ENCODE results near the gene ZXDC.

Gene ZXDC

GRCh38 chr3:126417515-126417914 is 58.2 kb downstream of the ZXDC start:
- H3K27me3 Mint-ChIP-seq (ENCODE audit: low read depth), result peaks cover 2% of the 10 kb centered on the region
- no peaks in the 10 kb centered on the region for H3K36me3 Mint-ChIP-seq (ENCODE audit: low read depth)
- no peak overlapping the region for H3K27ac Mint-ChIP-seq
- no peak for DNase-seq (ENCODE audit: low spot score)
- peaks cover 2% of the 10 kb centered on the region for H3K4me1 Mint-ChIP-seq (ENCODE audit: low read depth)
- H3K4me3 Mint-ChIP-seq, result no peak overlapping the region
- H3K9me3 Mint-ChIP-seq, result no peaks in the 10 kb centered on the region

- H3K9me3 Mint-ChIP-seq, result no peaks in the 10 kb centered on the region
- H3K36me3 Mint-ChIP-seq (ENCODE audit: low read depth), result no peaks in the 10 kb centered on the region
- no peak overlapping the region for H3K4me3 Mint-ChIP-seq
- no peak for DNase-seq (ENCODE audit: low spot score)
- no peak overlapping the region for H3K27ac Mint-ChIP-seq
- peaks cover 2% of the 10 kb centered on the region for H3K27me3 Mint-ChIP-seq (ENCODE audit: low read depth)
- H3K4me1 Mint-ChIP-seq (ENCODE audit: low read depth), result peaks cover 2% of the 10 kb centered on the region
Observed at GRCh38 chr3:126416943-126417342, 58.7 kb downstream of the ZXDC start.

GRCh38 chr3:126415661-126416591 is 59.8 kb downstream of the ZXDC start:
- Mint-ChIP-seq H3K9me3 (no peaks in the 10 kb centered on the region), H3K4me1 (ENCODE audit: low read depth) (peaks cover 2% of the 10 kb centered on the region), H3K4me3 (no peak overlapping the region), H3K36me3 (ENCODE audit: low read depth) (no peaks in the 10 kb centered on the region), H3K27me3 (ENCODE audit: low read depth) (peaks cover 9% of the 10 kb centered on the region), H3K27ac (no peak overlapping the region)
- no peak for DNase-seq (ENCODE audit: low spot score)

- Mint-ChIP-seq H3K4me3 (no peak overlapping the region), H3K9me3 (no peaks in the 10 kb centered on the region), H3K27ac (no peak overlapping the region), H3K36me3 (ENCODE audit: low read depth) (no peaks in the 10 kb centered on the region), H3K27me3 (ENCODE audit: low read depth) (peaks cover 11% of the 10 kb centered on the region), H3K4me1 (ENCODE audit: low read depth) (no peaks in the 10 kb centered on the region)
- no peak for DNase-seq (ENCODE audit: low spot score)
Observed at GRCh38 chr3:126414961-126415660, 60.6 kb downstream of the ZXDC start.

GRCh38 chr3:126414406-126414805 is 61.3 kb downstream of the ZXDC start:
- H3K27ac Mint-ChIP-seq, result no peak overlapping the region
- H3K36me3 Mint-ChIP-seq (ENCODE audit: low read depth), result no peaks in the 10 kb centered on the region
- H3K27me3 Mint-ChIP-seq (ENCODE audit: low read depth), result peaks cover 11% of the 10 kb centered on the region
- H3K4me1 Mint-ChIP-seq (ENCODE audit: low read depth), result no peaks in the 10 kb centered on the region
- no peak for DNase-seq (ENCODE audit: low spot score)
- no peaks in the 10 kb centered on the region for H3K9me3 Mint-ChIP-seq
- H3K4me3 Mint-ChIP-seq, result no peak overlapping the region

DNA sequence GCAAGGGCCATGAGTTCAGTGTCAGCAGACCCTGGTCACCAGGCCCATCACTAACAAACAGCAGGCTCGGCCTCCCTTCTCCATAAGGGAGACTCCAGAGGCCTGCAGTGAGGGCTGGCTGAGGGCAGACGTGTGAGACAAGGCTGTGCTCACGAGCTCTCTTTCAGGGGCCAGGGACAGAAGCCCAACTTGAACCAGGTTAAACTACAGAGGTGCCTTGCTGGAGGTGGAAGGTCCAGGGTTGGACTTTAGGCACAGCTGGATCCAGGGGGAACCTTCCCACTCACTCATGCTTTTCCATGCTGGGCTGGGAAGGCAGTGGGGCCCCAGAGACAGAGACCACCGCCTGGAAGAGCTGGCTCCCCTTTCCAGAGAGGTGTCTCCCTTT is 62.0 kb downstream of the ZXDC start:
- no peaks in the 10 kb centered on the region for H3K4me1 Mint-ChIP-seq (ENCODE audit: low read depth)
- no peak overlapping the region for H3K27ac Mint-ChIP-seq
- no peak for DNase-seq (ENCODE audit: low spot score)
- no peaks in the 10 kb centered on the region for H3K9me3 Mint-ChIP-seq
- no peaks in the 10 kb centered on the region for H3K36me3 Mint-ChIP-seq (ENCODE audit: low read depth)
- peaks cover 11% of the 10 kb centered on the region for H3K27me3 Mint-ChIP-seq (ENCODE audit: low read depth)
- no peak overlapping the region for H3K4me3 Mint-ChIP-seq

- Mint-ChIP-seq H3K9me3 (no peaks in the 10 kb centered on the region), H3K27me3 (ENCODE audit: low read depth) (peaks cover 11% of the 10 kb centered on the region), H3K4me1 (ENCODE audit: low read depth) (no peaks in the 10 kb centered on the region), H3K27ac (no peak overlapping the region), H3K36me3 (ENCODE audit: low read depth) (no peaks in the 10 kb centered on the region), H3K4me3 (no peak overlapping the region)
- DNase-seq (ENCODE audit: low spot score), result no peak
Observed at GRCh38 chr3:126412841-126413692, 62.6 kb downstream of the ZXDC start.

DNA sequence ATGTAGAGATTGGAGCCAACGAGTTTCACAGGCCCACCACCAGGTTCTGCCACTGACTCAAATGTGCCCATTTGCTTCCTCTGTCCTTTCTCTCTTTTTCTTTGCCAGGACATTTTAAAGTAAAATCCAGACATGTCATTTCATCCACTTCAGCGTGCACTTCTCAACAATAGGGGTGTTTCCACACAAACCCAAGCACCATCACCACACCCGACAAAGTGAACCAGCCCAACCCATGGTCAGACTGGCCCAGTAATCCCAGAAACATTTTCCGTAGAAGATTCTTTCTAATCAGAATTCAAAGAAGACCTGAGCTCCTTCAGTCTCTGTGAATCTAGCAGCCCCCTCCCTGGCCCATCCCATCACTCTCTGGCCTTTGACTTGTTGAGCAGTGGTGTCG is 67.6 kb downstream of the ZXDC start:
- Mint-ChIP-seq H3K36me3 (ENCODE audit: low read depth) (no peaks in the 10 kb centered on the region), H3K9me3 (no peaks in the 10 kb centered on the region), H3K4me3 (no peak overlapping the region), H3K4me1 (ENCODE audit: low read depth) (no peaks in the 10 kb centered on the region), H3K27ac (no peak overlapping the region), H3K27me3 (ENCODE audit: low read depth) (peaks cover 9% of the 10 kb centered on the region)
- no peak for DNase-seq (ENCODE audit: low spot score)

DNA sequence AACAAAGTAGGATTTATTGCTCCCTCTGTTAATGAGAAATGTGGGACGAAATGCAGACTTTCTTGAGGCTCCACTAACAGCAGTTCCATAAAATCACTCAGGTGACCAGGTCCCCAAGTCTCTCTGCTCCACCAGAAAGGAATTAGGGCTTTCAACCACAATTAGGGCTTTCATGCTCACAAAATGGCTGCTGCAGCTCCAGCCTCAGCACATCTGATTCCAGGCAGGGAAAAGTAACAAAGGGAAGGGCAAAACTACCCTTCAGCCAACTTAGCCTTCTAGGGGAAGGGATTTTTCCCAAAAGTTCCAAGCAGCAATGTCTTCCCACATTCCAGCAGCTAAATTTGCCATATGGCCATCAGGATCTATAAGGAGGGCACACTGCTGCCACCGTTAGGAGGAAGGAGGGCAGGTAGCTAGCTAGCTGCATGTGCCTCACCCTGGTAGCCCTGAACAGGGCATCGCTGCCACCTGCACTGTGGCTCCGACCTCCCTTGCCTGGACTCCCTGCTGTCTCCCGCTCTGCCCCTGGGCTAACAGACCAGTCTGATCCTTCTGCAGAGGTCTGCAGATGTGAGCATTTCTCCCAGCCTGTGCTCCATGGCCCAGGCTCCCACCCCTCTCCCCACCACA is 68.2 kb downstream of the ZXDC start:
- Mint-ChIP-seq H3K27ac (no peak overlapping the region), H3K4me1 (ENCODE audit: low read depth) (no peaks in the 10 kb centered on the region), H3K27me3 (ENCODE audit: low read depth) (peaks cover 9% of the 10 kb centered on the region), H3K9me3 (no peaks in the 10 kb centered on the region), H3K4me3 (no peak overlapping the region), H3K36me3 (ENCODE audit: low read depth) (no peaks in the 10 kb centered on the region)
- DNase-seq (ENCODE audit: low spot score), result no peak

GRCh38 chr3:126406389-126407296 is 69.0 kb downstream of the ZXDC start:
- Mint-ChIP-seq H3K4me3 (no peak overlapping the region), H3K27me3 (ENCODE audit: low read depth) (peaks cover 7% of the 10 kb centered on the region), H3K27ac (no peak overlapping the region), H3K36me3 (ENCODE audit: low read depth) (no peaks in the 10 kb centered on the region), H3K9me3 (no peaks in the 10 kb centered on the region), H3K4me1 (ENCODE audit: low read depth) (no peaks in the 10 kb centered on the region)
- DNase-seq (ENCODE audit: low spot score), result no peak

- Mint-ChIP-seq H3K4me3 (no peak overlapping the region), H3K36me3 (ENCODE audit: low read depth) (no peaks in the 10 kb centered on the region), H3K9me3 (no peaks in the 10 kb centered on the region), H3K27ac (no peak overlapping the region), H3K27me3 (ENCODE audit: low read depth) (no peaks in the 10 kb centered on the region), H3K4me1 (ENCODE audit: low read depth) (no peaks in the 10 kb centered on the region)
- DNase-seq (ENCODE audit: low spot score), result no peak
Observed at GRCh38 chr3:126402666-126403302, 72.9 kb downstream of the ZXDC start.

GRCh38 chr3:126402178-126402577 is 73.5 kb downstream of the ZXDC start:
- H3K27ac Mint-ChIP-seq, result no peak overlapping the region
- no peaks in the 10 kb centered on the region for H3K36me3 Mint-ChIP-seq (ENCODE audit: low read depth)
- H3K4me1 Mint-ChIP-seq (ENCODE audit: low read depth), result no peaks in the 10 kb centered on the region
- no peak overlapping the region for H3K4me3 Mint-ChIP-seq
- no peaks in the 10 kb centered on the region for H3K9me3 Mint-ChIP-seq
- no peak for DNase-seq (ENCODE audit: low spot score)
- no peaks in the 10 kb centered on the region for H3K27me3 Mint-ChIP-seq (ENCODE audit: low read depth)

Measured in T-helper 2 cell treated with Interferon-gamma antibody and Interleukin-4, amounts not matched to agents 5 μg/mL and 100 μg/mL, for 36 hours (primary cell).